Nephron (organoid): ENCODE results near the gene UGT1A3.

Experiments
- H3K27ac Mint-ChIP-seq, 3 experiments: 2 replicates each; pipeline ENCODE4 v1.8.0; 2020; ENCODE audit warnings: mixed read lengths in 3 of 3, mild to moderate bottlenecking in 2 of 3, moderate library complexity in 1 of 3
- H3K27me3 Mint-ChIP-seq: 2 replicates; pipeline ENCODE4 v1.8.0; 2021; ENCODE audit warnings: low read depth, mild to moderate bottlenecking, moderate library complexity, mixed read lengths
- H3K36me3 Mint-ChIP-seq: 2 replicates; pipeline ENCODE4 v1.8.0; 2020; ENCODE audit warnings: low read depth, mixed read lengths
- H3K4me1 Mint-ChIP-seq: 2 replicates; pipeline ENCODE4 v1.8.0; 2020; ENCODE audit warnings: mixed read lengths
- H3K4me3 Mint-ChIP-seq, 3 experiments: 2 replicates each; pipeline ENCODE4 v1.8.0; 2020; ENCODE audit warnings: mild to moderate bottlenecking in 3 of 3, mixed read lengths in 3 of 3, moderate library complexity in 2 of 3
- H3K9me3 Mint-ChIP-seq: 2 replicates; pipeline ENCODE4 v1.8.0; 2020; ENCODE audit warnings: mixed read lengths
- TF ChIP-seq, protein P1 (sequence below), 3 experiments: fragments of 200-600 bp; sonication (generic); IDR thresholded peaks; one replicate each; pipeline ENCODE4 v1.5.0; 2021; ENCODE audit warnings: antibody characterized with exemption in 3 of 3; ENCODE audit not compliant: unreplicated experiment in 3 of 3

UGT1A3 gene

DNA sequence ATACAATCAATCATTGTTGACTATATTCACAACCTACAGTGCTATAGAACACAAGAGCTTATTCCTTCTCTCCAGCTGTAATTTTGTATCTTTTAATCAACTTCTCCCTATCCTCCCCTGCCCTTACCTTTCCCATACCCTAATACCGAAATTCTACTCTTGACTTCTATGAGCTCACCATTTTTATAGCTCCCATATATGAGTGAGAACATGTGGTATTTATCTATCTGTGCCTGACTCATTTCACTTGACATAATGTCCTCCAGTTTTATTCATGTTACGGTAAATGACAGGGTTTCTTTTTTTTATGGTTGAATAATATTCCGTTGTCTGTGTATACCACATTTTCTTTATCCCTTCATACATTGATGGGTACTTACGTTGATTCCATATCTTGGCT is 51.9 kb downstream of the UGT1A3 start:
- Mint-ChIP-seq H3K4me3 (no peak overlapping the region), H3K36me3 (no peaks in the 10 kb centered on the region), H3K27ac (no peak overlapping the region), H3K4me1 (no peaks in the 10 kb centered on the region), H3K27me3 (no peaks in the 10 kb centered on the region), H3K9me3 (peaks cover 20% of the 10 kb centered on the region)
- TF ChIP-seq, protein P1, sequence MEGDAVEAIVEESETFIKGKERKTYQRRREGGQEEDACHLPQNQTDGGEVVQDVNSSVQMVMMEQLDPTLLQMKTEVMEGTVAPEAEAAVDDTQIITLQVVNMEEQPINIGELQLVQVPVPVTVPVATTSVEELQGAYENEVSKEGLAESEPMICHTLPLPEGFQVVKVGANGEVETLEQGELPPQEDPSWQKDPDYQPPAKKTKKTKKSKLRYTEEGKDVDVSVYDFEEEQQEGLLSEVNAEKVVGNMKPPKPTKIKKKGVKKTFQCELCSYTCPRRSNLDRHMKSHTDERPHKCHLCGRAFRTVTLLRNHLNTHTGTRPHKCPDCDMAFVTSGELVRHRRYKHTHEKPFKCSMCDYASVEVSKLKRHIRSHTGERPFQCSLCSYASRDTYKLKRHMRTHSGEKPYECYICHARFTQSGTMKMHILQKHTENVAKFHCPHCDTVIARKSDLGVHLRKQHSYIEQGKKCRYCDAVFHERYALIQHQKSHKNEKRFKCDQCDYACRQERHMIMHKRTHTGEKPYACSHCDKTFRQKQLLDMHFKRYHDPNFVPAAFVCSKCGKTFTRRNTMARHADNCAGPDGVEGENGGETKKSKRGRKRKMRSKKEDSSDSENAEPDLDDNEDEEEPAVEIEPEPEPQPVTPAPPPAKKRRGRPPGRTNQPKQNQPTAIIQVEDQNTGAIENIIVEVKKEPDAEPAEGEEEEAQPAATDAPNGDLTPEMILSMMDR (IDR thresholded peaks at IDR 0.05; ENCODE audit: unreplicated experiment in 3 of 3) = no peak

DNA sequence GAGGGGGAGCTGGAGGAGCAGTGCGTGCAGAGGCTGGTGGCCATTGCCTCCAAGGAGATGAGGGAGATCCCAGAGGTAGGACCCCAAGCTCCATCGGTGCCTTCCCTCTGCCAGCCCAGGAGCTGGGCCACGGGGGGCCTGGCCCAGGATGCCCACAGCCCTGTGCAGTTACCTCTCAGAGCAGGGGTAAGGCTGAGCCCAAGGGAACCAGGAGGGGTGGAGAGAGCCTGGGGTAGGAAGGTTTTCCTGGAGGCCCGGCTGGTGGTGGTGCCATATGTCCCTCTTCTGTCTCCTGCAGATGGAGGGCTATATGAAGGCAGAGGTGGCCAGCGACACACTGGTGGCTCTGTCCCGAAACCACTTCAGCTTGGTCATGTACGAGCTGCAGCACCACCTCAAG is 60.7 kb downstream of the UGT1A3 start:
- no peaks in the 10 kb centered on the region for H3K4me1 Mint-ChIP-seq
- no peak overlapping the region for H3K27ac Mint-ChIP-seq
- H3K4me3 Mint-ChIP-seq = no peak overlapping the region
- TF ChIP-seq, protein P1 (IDR thresholded peaks at IDR 0.05; ENCODE audit: unreplicated experiment in 3 of 3) = no peak
- H3K27me3 Mint-ChIP-seq = peaks cover 9% of the 10 kb centered on the region
- H3K9me3 Mint-ChIP-seq = peaks cover 6% of the 10 kb centered on the region
- H3K36me3 Mint-ChIP-seq = no peaks in the 10 kb centered on the region

DNA sequence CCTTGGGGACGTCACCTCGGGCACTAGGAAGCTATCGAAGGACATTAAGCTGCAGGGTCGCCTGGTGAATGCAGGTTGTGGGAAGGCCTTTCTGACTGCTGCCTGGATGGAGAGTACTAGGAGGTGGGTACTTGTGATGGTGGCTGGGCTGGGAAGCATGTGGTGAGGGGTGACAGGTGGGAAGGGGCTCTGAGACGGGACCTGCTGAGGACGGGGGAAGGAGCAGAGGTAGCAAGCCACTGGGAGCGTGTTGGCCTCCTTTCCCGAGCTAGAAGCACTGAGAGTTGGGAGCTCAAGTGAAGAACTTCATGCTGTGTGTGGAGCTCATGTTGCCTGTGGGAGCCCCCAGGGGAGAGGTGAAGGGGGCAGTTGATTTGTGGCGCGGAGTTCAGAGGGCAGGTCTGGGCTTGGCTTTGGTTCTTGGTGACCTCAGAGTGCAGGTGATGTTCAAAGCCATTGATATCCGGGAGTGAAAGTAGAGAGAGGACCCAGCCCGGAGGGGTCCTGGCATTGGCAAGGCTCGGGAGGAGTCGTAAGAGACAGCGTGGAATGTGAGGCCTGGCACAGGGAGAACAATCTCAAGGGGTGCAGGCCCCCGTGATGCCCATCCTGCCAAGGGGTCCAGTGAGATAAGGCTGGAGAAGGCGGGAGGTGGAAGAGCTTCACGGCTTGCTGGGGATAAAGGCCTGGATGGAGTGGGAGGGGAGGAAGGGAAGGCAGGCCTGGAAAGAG is 62.5 kb downstream of the UGT1A3 start:
- Mint-ChIP-seq H3K9me3 (peaks cover 2% of the 10 kb centered on the region), H3K36me3 (no peaks in the 10 kb centered on the region), H3K27ac (no peak overlapping the region), H3K4me1 (no peaks in the 10 kb centered on the region), H3K27me3 (peaks cover 13% of the 10 kb centered on the region), H3K4me3 (no peak overlapping the region)
- TF ChIP-seq, protein P1 (IDR thresholded peaks at IDR 0.05; ENCODE audit: unreplicated experiment in 3 of 3) = no peak

DNA sequence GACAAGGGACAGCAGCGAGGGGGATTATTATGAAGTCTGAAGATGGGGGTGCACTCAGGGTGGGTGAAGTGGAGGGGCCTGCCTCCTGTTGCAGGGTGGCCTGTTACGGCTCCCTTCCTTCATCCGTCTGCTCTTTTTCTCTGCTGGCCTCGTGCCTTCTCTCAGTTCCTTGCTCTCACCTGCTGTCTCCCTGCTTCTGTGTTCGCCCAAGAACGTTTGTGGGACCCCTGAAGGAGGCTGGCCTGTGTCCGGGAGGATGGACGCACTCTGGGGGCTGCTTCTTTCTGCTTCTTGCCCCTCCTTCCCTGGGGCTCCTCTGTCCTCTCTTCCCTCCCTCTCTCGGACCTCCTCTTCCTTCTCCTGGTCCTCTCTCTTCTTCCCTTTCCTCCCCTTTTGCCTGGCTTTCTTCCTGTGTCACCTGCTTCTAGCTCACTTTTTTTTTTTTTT is 63.1 kb downstream of the UGT1A3 start:
- Mint-ChIP-seq H3K4me1 (no peaks in the 10 kb centered on the region), H3K27ac (no peak overlapping the region), H3K27me3 (peaks cover 13% of the 10 kb centered on the region), H3K36me3 (no peaks in the 10 kb centered on the region), H3K4me3 (no peak overlapping the region), H3K9me3 (no peaks in the 10 kb centered on the region)
- TF ChIP-seq, protein P1 (IDR thresholded peaks at IDR 0.05; ENCODE audit: unreplicated experiment in 3 of 3) = no peak

DNA sequence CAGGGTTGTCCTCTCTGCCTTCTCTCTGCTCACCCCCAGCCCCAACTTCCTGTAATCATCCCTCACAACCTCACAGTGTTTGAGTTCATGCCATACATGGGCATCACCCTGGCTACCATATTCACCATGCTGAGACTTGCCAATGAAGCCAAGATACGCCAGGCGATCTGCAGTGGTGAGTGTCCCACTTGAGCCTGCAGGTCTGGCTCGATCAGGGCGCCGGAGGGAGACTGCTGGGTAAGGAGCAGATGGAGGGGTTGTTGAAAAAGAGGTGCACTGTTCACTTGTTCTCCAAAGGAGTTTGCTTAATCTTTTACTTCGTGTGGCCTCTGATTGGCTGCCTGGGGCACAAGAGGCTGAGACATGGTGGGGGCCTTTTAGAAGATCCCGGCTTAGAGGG is 63.9 kb downstream of the UGT1A3 start:
- Mint-ChIP-seq H3K4me1 (no peaks in the 10 kb centered on the region), H3K4me3 (no peak overlapping the region), H3K9me3 (no peaks in the 10 kb centered on the region), H3K36me3 (no peaks in the 10 kb centered on the region), H3K27me3 (peaks cover 13% of the 10 kb centered on the region), H3K27ac (no peak overlapping the region)
- TF ChIP-seq, protein P1 (IDR thresholded peaks at IDR 0.05; ENCODE audit: unreplicated experiment in 3 of 3) = no peak
